Testis (tissue), 5 donors: Measurements from ENCODE around the gene ASB12. TPM values are rescaled to one million over a fixed set of nuclear protein-coding genes. Genes with fewer than 3 reads are reported as not detected.
"Not testable (repeated sequence)": the region's sequence is repeated elsewhere in the genome, so short reads cannot be mapped to it uniquely, and the experiment has no call there.

Experiments
- DNase-seq: peaks from one replicate; pipeline ENCODE4 v3.0.0-alpha.2; 2019
- H3K27ac ChIP-seq, 2 donors: fragments of 200-600 bp; sonication (generic); one replicate each; pipeline ENCODE4 v1.5.1; 2019
- H3K27me3 ChIP-seq: fragments of 200-600 bp; sonication (generic); one replicate; pipeline ENCODE4 v1.5.1; 2019
- H3K36me3 ChIP-seq: fragments of 200-600 bp; sonication (generic); one replicate; pipeline ENCODE4 v1.5.1; 2017; ENCODE audit warnings: low read depth; ENCODE audit errors: missing control alignments
- H3K4me1 ChIP-seq: fragments of 200-600 bp; sonication (generic); one replicate; pipeline ENCODE4 v1.5.1; 2019
- H3K4me3 ChIP-seq, 2 donors: fragments of 200-600 bp; sonication (generic); one replicate each; pipeline ENCODE4 v1.5.1; 2017 to 2019
- H3K9me3 ChIP-seq: fragments of 200-600 bp; sonication (generic); one replicate; pipeline ENCODE4 v1.5.1; 2017
- POLR2A ChIP-seq: fragments of 450-650 bp; IDR thresholded peaks from one replicate; pipeline ENCODE4 v1.6.1; 2017; ENCODE audit warnings: antibody characterized with exemption, mild to moderate bottlenecking, moderate library complexity
- WGBS, 2 donors: methylation state at CpG; one replicate each; pipeline ENCODE4 v1.1.5; 2018; 5-methylcytosine and 5-hydroxymethylcytosine counted together
- intact Hi-C: fragments of 100-400 bp; cut with DNase I; formaldehyde crosslinking; loops from one replicate; pipeline ENCODE4 v1.15.1; 2023; ENCODE audit warnings: low total_unique reads
- long read RNA-seq, 2 donors: transcript quantifications; one replicate each; lab custom pipeline, GENCODE V29; 2026
- polyA plus RNA-seq: library from polyadenylated mRNA; stranded (reverse); fragments of 350-450 nt; fragmentation: Illumina TruSeq; extraction: RNeasy Lipid Tissue Mini Kit (QIAGEN cat#74804); gene quantifications from one replicate; pipeline ENCODE4 v1.2.3, GENCODE V29; 2014; ENCODE audit warnings: low read depth, low replicate concordance; ENCODE audit not compliant: insufficient read depth
- total RNA-seq, 2 donors: library from RNA; depleted of rRNA; stranded (reverse); fragments of >200 nt; gene quantifications; one replicate each; pipeline ENCODE4 v1.2.3, GENCODE V29; 2016
- TF ChIP-seq, protein P1 (sequence below), 3 experiments: fragments of 450-650 bp in 2 of 3; fragments of 200-600 bp in 1 of 3; sonication (generic) in 1 of 3; IDR thresholded peaks; one replicate each; pipeline ENCODE4 v1.5.1; 2016 to 2019; ENCODE audit warnings: antibody characterized with exemption in 3 of 3, mild to moderate bottlenecking in 2 of 3, moderate library complexity in 1 of 3

The ASB12 gene, protein sequence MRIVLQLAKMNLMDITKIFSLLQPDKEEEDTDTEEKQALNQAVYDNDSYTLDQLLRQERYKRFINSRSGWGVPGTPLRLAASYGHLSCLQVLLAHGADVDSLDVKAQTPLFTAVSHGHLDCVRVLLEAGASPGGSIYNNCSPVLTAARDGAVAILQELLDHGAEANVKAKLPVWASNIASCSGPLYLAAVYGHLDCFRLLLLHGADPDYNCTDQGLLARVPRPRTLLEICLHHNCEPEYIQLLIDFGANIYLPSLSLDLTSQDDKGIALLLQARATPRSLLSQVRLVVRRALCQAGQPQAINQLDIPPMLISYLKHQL
- total RNA-seq (under 1 TPM; 0.31 to 0.62 TPM), polyA plus RNA-seq (0.67 TPM)
- long read RNA-seq, donor 1: 0 reads
- long read RNA-seq, donor 2: 0 reads

GRCh38 chrX:64230123-64230970 is at the start of gene ASB12:
Gene ASB12 (minus strand): TSS chrX:64230607. CDS start chrX:64225650, 4,957 bp downstream.
- Histone ChIP-seq H3K4me1 (no peaks in the 10 kb centered on the region), H3K27me3 (no peaks in the 10 kb centered on the region)
- 51 to 70% methylated on average over 4 to 5 of the region's 17 CpGs for WGBS, 2 donors

GRCh38 chrX:64265265-64265664 is 34.9 kb upstream of the ASB12 start:
- Histone ChIP-seq H3K27ac (no peak overlapping the region), H3K4me3 (no peak overlapping the region), H3K9me3 (no peaks in the 10 kb centered on the region), H3K27me3 (no peaks in the 10 kb centered on the region), H3K36me3 (no peaks in the 10 kb centered on the region), H3K4me1 (no peaks in the 10 kb centered on the region)
- TF ChIP-seq, protein P1, sequence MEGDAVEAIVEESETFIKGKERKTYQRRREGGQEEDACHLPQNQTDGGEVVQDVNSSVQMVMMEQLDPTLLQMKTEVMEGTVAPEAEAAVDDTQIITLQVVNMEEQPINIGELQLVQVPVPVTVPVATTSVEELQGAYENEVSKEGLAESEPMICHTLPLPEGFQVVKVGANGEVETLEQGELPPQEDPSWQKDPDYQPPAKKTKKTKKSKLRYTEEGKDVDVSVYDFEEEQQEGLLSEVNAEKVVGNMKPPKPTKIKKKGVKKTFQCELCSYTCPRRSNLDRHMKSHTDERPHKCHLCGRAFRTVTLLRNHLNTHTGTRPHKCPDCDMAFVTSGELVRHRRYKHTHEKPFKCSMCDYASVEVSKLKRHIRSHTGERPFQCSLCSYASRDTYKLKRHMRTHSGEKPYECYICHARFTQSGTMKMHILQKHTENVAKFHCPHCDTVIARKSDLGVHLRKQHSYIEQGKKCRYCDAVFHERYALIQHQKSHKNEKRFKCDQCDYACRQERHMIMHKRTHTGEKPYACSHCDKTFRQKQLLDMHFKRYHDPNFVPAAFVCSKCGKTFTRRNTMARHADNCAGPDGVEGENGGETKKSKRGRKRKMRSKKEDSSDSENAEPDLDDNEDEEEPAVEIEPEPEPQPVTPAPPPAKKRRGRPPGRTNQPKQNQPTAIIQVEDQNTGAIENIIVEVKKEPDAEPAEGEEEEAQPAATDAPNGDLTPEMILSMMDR (IDR thresholded peaks at IDR 0.05): no peak
- no peak for TF ChIP-seq POLR2A
- DNase-seq: no peak
- intact Hi-C loops: no loop called here

More at GRCh38 chrX:64230123-64230970, at the start of gene ASB12:
- DNase-seq: no peak
- TF ChIP-seq, protein P1 (IDR thresholded peaks at IDR 0.05): no peak
- no peak for TF ChIP-seq POLR2A
- Histone ChIP-seq H3K9me3 (no peaks in the 10 kb centered on the region), H3K36me3 (no peaks in the 10 kb centered on the region), H3K4me3 (no peak within 1 kb of the TSS), H3K27ac (no peak within 1 kb of the TSS)
- intact Hi-C loops: no loop called here

GRCh38 chrX:64229154-64229553 is 1.3 kb downstream of the ASB12 start:
- no peak for DNase-seq
- Histone ChIP-seq H3K9me3 (no peaks in the 10 kb centered on the region), H3K27ac (no peak overlapping the region), H3K4me1 (no peaks in the 10 kb centered on the region), H3K4me3 (no peak overlapping the region), H3K36me3 (no peaks in the 10 kb centered on the region), H3K27me3 (no peaks in the 10 kb centered on the region)
- intact Hi-C loops: no loop called here
- TF ChIP-seq, protein P1 (IDR thresholded peaks at IDR 0.05): no peak
- TF ChIP-seq POLR2A: no peak
- WGBS, 2 donors: 27 to 50% methylated on average over 3 of the region's 3 CpGs

GRCh38 chrX:64218023-64218422 is 12.4 kb downstream of the ASB12 start:
- intact Hi-C loops: no loop called here
- Histone ChIP-seq H3K27ac (no peak overlapping the region), H3K9me3 (no peaks in the 10 kb centered on the region), H3K36me3 (no peaks in the 10 kb centered on the region), H3K4me3 (no peak overlapping the region), H3K4me1 (no peaks in the 10 kb centered on the region), H3K27me3 (no peaks in the 10 kb centered on the region)
- no peak for TF ChIP-seq POLR2A
- TF ChIP-seq, protein P1 (IDR thresholded peaks at IDR 0.05): no peak
- DNase-seq: no peak
- 87 to 100% methylated on average over 2 to 4 of the region's 4 CpGs for WGBS, 2 donors

- H3K4me1 ChIP-seq, H3K27ac ChIP-seq, H3K4me3 ChIP-seq, H3K36me3 ChIP-seq, H3K27me3 ChIP-seq, DNase-seq, H3K9me3 ChIP-seq, intact Hi-C loops: not testable (repeated sequence)
These were observed 16.4 kb downstream of the ASB12 start for GRCh38 chrX:64213989-64214388.
